Type B pancreatic cell (in vitro differentiated cells): ENCODE measurements around the gene MED29. TPM values are rescaled to one million over a fixed set of nuclear protein-coding genes. Genes with fewer than 3 reads are reported as not detected.

Experiments used
- DNase-seq: peaks from one replicate; pipeline ENCODE4 v3.0.0; 2021; ENCODE audit warnings: mixed read lengths; ENCODE audit not compliant: unreplicated experiment; ENCODE audit errors: extremely low spot score
- H3K27ac Mint-ChIP-seq: 2 replicates; pipeline ENCODE4 v1.8.0; 2021; ENCODE audit warnings: mild to moderate bottlenecking, mixed read lengths
- H3K27me3 Mint-ChIP-seq: 2 replicates; pipeline ENCODE4 v1.8.0; 2021; ENCODE audit warnings: mixed read lengths
- H3K36me3 Mint-ChIP-seq: 2 replicates; pipeline ENCODE4 v1.8.0; 2021; ENCODE audit warnings: mixed read lengths
- H3K4me1 Mint-ChIP-seq: one replicate; pipeline ENCODE4 v1.8.0; 2021; ENCODE audit warnings: mixed read lengths; ENCODE audit not compliant: unreplicated experiment
- H3K4me3 Mint-ChIP-seq: 2 replicates; pipeline ENCODE4 v1.8.0; 2021; ENCODE audit warnings: mild to moderate bottlenecking, mixed read lengths
- H3K9me3 Mint-ChIP-seq: 2 replicates; pipeline ENCODE4 v1.8.0; 2021; ENCODE audit warnings: mixed read lengths
- total RNA-seq: library from RNA; stranded (reverse); gene quantifications from 2 replicates; pipeline ENCODE4 v1.2.1, GENCODE V29; 2021; ENCODE audit warnings: low replicate concordance
- TF ChIP-seq, protein P1 (sequence below): fragments of 200-600 bp; sonication (generic); conservative IDR thresholded peaks from 2 replicates; pipeline ENCODE4 v1.5.0; 2021; ENCODE audit warnings: antibody characterized with exemption, mild to moderate bottlenecking

Gene MED29
- total RNA-seq, 1 donor from 2014 or later, result 40.8 TPM

DNA sequence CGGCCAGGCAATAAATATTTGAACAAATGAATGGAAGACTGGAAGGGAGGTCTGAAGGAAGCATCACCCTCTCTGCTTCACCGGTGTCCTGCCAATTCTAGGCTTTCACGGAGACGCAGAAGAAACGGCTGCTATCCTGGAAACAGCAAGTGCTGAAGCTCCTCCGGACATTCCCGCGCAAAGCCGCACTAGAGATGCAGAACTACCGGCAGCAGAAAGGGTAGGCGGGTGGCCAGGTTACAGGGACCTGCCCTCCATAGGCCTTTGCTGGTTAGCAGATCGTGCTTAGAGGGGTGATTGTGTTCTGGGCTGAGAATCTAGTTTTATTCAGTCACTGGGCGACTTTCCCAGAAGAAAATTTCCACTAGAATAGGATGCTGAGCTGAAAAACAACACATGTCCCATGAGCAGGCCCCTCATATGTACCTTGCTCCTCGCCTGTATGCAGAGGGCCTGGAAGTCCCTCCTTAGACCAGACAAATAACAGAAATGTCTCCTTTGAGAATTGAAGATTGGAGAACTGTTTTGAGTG is 11.2 kb upstream of the MED29 start:
- Mint-ChIP-seq H3K27ac (no peak overlapping the region), H3K9me3 (no peaks in the 10 kb centered on the region), H3K36me3 (peaks cover 16% of the 10 kb centered on the region), H3K27me3 (no peaks in the 10 kb centered on the region), H3K4me1 (no peaks in the 10 kb centered on the region), H3K4me3 (no peak overlapping the region)
- TF ChIP-seq, protein P1, sequence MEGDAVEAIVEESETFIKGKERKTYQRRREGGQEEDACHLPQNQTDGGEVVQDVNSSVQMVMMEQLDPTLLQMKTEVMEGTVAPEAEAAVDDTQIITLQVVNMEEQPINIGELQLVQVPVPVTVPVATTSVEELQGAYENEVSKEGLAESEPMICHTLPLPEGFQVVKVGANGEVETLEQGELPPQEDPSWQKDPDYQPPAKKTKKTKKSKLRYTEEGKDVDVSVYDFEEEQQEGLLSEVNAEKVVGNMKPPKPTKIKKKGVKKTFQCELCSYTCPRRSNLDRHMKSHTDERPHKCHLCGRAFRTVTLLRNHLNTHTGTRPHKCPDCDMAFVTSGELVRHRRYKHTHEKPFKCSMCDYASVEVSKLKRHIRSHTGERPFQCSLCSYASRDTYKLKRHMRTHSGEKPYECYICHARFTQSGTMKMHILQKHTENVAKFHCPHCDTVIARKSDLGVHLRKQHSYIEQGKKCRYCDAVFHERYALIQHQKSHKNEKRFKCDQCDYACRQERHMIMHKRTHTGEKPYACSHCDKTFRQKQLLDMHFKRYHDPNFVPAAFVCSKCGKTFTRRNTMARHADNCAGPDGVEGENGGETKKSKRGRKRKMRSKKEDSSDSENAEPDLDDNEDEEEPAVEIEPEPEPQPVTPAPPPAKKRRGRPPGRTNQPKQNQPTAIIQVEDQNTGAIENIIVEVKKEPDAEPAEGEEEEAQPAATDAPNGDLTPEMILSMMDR, result no peak
- no peak for DNase-seq

DNA sequence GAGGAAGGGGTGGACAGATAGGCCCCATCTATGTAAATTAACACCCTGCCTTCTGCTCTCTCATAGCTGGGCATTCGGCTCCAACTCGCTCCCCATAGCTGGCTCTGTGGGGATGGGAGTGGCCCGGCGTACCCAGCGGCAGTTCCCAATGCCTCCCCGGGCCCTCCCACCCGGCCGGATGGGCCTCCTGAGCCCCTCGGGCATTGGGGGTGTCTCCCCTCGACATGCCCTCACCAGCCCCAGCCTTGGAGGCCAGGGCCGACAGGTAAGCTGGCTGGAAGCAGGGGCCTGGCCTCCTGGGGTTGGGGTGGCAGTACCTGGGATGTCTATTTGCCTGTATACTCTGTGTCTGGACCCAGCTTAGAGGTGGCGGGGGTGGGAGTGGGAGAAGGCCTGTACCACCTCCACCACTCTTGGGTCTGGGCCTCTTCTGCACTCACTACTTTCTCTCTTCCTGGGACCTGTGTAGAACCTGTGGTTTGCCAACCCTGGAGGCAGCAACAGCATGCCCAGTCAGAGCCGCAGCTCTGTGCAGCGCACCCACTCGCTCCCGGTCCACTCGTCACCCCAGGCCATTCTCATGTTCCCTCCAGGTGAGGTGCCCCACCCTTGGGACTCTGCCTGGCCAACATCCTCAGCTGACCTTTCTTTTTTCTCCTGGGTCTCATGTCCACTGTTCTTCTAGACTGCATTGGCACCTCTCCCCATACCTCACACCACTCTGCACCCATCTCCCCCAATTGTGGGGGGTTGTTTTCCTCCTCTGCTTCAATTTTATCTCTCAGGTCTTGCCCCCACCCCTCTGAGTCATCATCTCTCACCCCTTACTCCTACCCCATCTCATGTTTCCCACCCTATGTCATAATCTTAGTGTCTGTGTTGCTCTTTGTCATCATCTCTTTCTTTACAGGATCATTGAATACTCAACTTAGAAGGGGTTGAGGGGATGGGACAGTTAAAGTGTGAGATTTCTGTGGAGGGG is 10.4 kb upstream of the MED29 start:
- H3K27ac Mint-ChIP-seq, result no peak overlapping the region

DNA sequence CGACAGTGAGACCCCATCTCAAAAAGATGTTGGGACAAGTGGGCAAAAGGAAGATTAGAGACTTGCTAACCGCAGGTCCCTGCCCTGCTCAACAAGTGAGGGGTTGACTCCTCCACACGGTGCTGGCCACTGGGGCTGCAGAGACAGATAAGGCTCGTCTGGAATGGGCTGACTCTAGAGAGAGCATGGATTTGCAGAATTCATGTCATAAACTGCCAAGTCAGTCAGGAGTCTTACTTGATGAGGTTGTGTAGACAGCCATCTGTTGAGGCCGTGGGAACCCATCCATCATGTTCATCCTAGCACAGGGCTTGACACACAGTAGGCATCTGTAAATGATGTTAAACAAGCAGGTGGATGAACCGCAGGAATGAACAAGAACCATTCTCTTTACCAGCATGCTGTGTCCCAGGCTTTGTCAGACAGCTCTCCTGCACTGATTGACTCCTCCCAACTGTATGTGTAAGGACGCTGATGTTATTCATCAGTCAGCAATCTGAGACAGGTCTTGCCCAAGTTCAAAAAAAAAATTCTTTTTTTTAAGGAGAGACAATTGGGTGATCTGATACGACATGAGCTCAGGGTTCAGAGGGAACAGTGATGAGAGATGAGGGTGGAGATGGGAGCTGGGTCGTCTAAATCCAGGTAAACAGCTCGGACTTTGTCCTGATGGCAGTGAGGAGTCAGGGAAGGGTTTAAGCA is 9.1 kb upstream of the MED29 start:
- H3K27me3 Mint-ChIP-seq, result no peaks in the 10 kb centered on the region
- no peaks in the 10 kb centered on the region for H3K4me1 Mint-ChIP-seq
- peaks cover 13% of the 10 kb centered on the region for H3K36me3 Mint-ChIP-seq
- no peak for DNase-seq
- no peak overlapping the region for H3K4me3 Mint-ChIP-seq
- TF ChIP-seq, protein P1, result no peak
- H3K9me3 Mint-ChIP-seq, result no peaks in the 10 kb centered on the region
- peak overlapping the region; percentile 62 for H3K27ac Mint-ChIP-seq

More for the DNA sequence above, 10.4 kb upstream of the MED29 start:
- Mint-ChIP-seq H3K27me3 (no peaks in the 10 kb centered on the region), H3K9me3 (no peaks in the 10 kb centered on the region), H3K4me1 (no peaks in the 10 kb centered on the region), H3K36me3 (peaks cover 13% of the 10 kb centered on the region), H3K4me3 (no peak overlapping the region)
- DNase-seq, result no peak
- TF ChIP-seq, protein P1, result no peak

DNA sequence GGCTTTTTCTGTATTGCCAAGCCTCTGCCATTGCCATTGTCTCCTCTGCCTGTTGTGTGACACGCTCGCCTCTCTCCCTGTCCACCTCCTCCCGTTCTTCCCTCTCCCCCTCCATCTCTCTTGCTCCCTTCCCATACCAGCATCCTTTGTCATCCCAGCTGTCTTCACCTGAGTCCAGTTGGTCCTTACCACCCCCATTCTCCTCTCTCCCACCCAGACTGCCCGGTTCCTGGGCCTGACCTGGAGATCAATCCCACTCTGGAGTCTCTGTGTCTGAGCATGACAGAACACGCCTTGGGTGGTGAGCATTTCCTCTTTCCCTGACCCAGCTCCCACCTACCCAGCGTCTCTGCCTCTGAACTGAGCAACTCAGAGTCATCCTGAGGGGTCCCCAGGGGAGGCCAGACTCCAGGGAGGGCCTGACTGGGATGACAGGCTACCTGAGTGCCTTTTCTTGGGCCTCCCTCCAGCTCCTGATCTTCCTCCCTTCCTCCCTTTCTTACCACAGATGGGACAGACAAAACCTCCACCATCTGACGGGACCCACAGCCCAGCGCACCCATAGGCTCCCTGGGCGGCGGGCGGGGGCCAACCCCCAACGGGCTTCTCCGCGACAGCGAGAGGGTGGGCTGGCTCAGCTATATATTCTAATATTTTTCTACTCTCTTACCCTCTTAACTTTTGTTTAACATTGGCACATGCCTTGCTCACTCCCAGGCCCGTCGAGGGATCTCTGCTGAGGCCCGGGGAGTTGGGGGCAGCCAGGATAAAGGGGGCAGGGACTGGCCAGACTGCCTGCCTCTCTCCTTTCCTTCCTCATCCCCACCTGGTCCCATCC is 8.0 kb upstream of the MED29 start:
- Mint-ChIP-seq H3K4me1 (no peaks in the 10 kb centered on the region), H3K27me3 (no peaks in the 10 kb centered on the region), H3K36me3 (peaks cover 15% of the 10 kb centered on the region), H3K9me3 (no peaks in the 10 kb centered on the region), H3K4me3 (no peak overlapping the region), H3K27ac (no peak overlapping the region)
- TF ChIP-seq, protein P1, result no peak
- no peak for DNase-seq
